Thoracic aorta (tissue), 2 donors: ENCODE measurements around the gene HNRNPDL. TPM values are rescaled to one million over a fixed set of nuclear protein-coding genes. Genes with fewer than 3 reads are reported as not detected.

Experiments
- ATAC-seq: fragments of 150-250 bp; one replicate; pipeline ENCODE4 v1.8.0; 2017; ENCODE audit warnings: low read depth; ENCODE audit not compliant: insufficient number of reproducible peaks, low FRiP score
- DNase-seq: peaks from one replicate; pipeline ENCODE4 v3.0.0-alpha.2; 2020; ENCODE audit warnings: low spot score
- H3K27ac ChIP-seq, 2 donors: fragments of 200-600 bp; sonication (generic); 1 replicate in 1 of 2; 2 replicates in 1 of 2; pipeline ENCODE4 v1.5.1; 2016; ENCODE audit warnings: mild to moderate bottlenecking in 2 of 2, moderate library complexity in 2 of 2
- H3K27me3 ChIP-seq: fragments of 200-600 bp; sonication (generic); replicated peaks from 2 replicates; pipeline ENCODE4 v1.6.0; 2016; ENCODE audit warnings: mild to moderate bottlenecking; ENCODE audit not compliant: insufficient read depth
- H3K36me3 ChIP-seq: fragments of 200-600 bp; sonication (generic); one replicate; pipeline ENCODE4 v1.5.1; 2016
- H3K4me1 ChIP-seq, 2 donors: fragments of 200-600 bp; sonication (generic); 1 replicate in 1 of 2; 2 replicates in 1 of 2; pipeline versions ENCODE4 v1.5.1 to v1.6.0; 2016; ENCODE audit warnings: low read depth in 2 of 2, mild to moderate bottlenecking in 1 of 2; ENCODE audit not compliant: control insufficient read depth in 1 of 2
- H3K4me3 ChIP-seq: fragments of 200-600 bp; sonication (generic); 2 replicates; pipeline ENCODE4 v1.5.1; 2016; ENCODE audit warnings: mild to moderate bottlenecking
- H3K9me3 ChIP-seq: fragments of 200-600 bp; sonication (generic); 2 replicates; pipeline ENCODE4 v1.5.1; 2016
- CTCF ChIP-seq: fragments of 200-600 bp; sonication (generic); IDR thresholded peaks from one replicate; pipeline ENCODE4 v1.5.1; 2019; ENCODE audit warnings: antibody characterized with exemption
- total RNA-seq, 2 donors: library from RNA; depleted of rRNA; stranded (reverse); fragments of >200 nt; gene quantifications; one replicate each; pipeline versions ENCODE4 v1.1.0 to v1.2.3, GENCODE V29; 2016

Gene HNRNPDL
- total RNA-seq, 2 donors from 2014 or later = 145 to 191 TPM

GRCh38 chr4:82428969-82429727 lies 1.1 kb downstream of the HNRNPDL start:
- DNase-seq = peak; percentile 60
- peak overlapping the region; percentile 92 to 94 for H3K27ac ChIP-seq

DNA sequence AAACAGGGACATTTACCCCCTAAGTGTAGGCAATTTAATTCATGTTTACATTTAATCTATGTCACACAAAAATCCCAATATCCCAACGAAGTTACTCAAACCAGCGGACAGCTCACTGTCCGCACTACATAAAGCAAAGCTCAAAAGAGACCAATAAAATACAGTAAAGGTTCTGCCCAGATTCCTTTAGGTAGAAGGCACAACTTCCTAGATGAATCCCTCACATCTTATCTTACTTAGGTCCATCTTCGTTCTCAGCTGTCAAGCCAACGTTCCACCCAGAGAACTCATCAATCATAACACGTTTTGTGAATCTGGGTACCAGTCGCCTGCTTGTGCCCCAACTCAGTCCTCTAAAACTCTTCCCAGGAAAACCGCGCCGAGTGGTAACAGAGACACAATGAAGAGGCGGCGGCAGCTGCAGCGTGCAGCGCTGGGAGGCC lies 1.7 kb downstream of the HNRNPDL start:
- no peaks in the 10 kb centered on the region for H3K9me3 ChIP-seq
- H3K4me3 ChIP-seq = peak overlapping the region; percentile 90
- DNase-seq (no peak), ATAC-seq (no peak)
- no peak for TF ChIP-seq CTCF
- peaks cover 27 to 41% of the 10 kb centered on the region in 2 donors for H3K4me1 ChIP-seq
- peaks cover 22% of the 10 kb centered on the region for H3K36me3 ChIP-seq
- peak overlapping the region; percentile 92 to 94 for H3K27ac ChIP-seq
- no peaks in the 10 kb centered on the region for H3K27me3 ChIP-seq

More at GRCh38 chr4:82428969-82429727, 1.1 kb downstream of the HNRNPDL start:
- ATAC-seq = peak; percentile 85
- Histone ChIP-seq H3K4me1 (peaks cover 27 to 37% of the 10 kb centered on the region in 2 donors), H3K9me3 (no peaks in the 10 kb centered on the region), H3K27me3 (no peaks in the 10 kb centered on the region), H3K4me3 (peak overlapping the region; percentile 90), H3K36me3 (peaks cover 16% of the 10 kb centered on the region)
- TF ChIP-seq CTCF = peak; percentile 97

DNA sequence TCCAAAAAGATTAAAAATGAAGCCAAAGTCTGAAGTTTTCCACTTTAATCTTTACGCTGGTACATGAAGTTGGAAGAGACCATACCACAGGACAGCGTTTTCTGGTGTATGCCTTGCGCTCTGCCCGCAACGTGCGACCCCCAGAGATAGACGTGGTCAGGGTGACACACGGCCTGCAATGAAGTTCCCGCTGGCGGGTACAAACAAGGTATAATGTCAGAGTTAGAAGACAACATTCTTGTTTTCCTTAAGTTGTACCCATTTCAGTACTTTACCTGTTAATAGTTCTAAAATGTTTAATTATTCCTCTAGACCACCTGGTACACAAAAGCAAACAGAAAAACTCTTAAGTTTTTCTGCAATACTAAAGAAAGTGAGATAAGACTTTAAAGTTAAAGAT lies 4.8 kb downstream of the HNRNPDL start:
- peaks cover 22 to 37% of the 10 kb centered on the region in 2 donors for H3K4me1 ChIP-seq
- H3K4me3 ChIP-seq = no peak overlapping the region
- H3K9me3 ChIP-seq = no peaks in the 10 kb centered on the region
- peaks cover 26% of the 10 kb centered on the region for H3K36me3 ChIP-seq
- no peak for TF ChIP-seq CTCF
- H3K27ac ChIP-seq = no peak overlapping the region
- H3K27me3 ChIP-seq = no peaks in the 10 kb centered on the region
- DNase-seq (no peak), ATAC-seq (no peak)

DNA sequence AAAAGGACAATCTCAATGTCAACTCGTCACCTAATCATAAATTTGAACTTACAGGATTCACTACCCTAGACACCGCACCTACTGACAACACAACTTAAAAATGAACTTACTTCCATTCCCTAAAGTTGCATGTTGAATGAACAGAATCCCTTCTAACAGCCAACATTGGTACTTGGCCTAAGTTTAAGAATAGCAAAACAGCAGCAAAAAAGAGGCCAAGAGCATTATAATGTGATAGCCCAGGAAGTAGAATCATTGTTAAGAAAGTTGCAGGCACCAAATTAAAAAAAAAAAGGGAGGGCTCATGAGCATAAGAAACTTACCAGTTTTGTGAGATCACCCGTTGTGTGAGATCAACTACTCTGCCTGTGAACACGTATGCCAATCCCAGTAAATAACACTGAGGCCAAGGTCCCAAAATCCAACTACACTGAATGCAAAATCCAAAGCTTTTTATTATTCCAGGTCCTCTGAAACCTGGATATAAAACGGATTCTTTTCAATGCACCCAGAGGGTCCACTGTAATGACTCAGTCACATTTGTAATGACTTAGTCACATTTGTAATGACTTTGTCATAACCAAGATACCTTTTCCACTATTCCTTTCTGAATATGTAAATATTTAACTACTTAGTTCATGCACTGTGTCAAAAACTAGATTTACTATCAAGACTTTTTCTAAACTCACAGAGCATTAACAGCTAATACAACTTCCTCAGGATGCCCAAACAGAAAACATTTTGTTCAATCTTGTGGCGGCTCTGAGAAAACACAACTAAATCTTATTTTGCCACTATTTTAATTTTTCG lies 6.8 kb downstream of the HNRNPDL start:
- no peak for DNase-seq
- no peak overlapping the region for H3K27ac ChIP-seq
- no peak for TF ChIP-seq CTCF
- no peaks in the 10 kb centered on the region for H3K9me3 ChIP-seq
- ATAC-seq = no peak
- no peaks in the 10 kb centered on the region for H3K27me3 ChIP-seq
- no peak overlapping the region for H3K4me3 ChIP-seq
- peaks cover 26% of the 10 kb centered on the region for H3K36me3 ChIP-seq
- peaks cover 22 to 37% of the 10 kb centered on the region in 2 donors for H3K4me1 ChIP-seq

DNA sequence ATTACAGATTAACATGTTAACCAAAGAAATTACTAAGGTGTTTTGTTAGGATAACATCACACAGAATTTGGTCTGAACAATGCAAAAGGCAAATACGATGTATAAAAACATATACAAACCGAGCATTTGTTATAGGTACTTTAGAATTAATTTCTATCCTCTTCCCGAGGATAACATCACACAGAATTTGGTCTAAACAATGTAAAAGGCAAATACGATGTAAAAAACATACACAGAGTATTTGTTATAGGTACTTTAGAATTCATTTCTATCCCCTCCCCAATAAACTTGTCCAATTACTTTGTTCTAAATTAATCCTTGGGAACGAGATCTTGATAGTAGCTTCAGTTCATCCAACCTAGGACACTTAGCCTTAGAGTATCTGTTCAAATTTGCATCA lies 7.6 kb downstream of the HNRNPDL start:
- Histone ChIP-seq H3K4me3 (no peak overlapping the region), H3K4me1 (peaks cover 17 to 31% of the 10 kb centered on the region in 2 donors), H3K36me3 (peaks cover 26% of the 10 kb centered on the region), H3K27ac (no peak overlapping the region), H3K9me3 (no peaks in the 10 kb centered on the region), H3K27me3 (no peaks in the 10 kb centered on the region)
- no peak for TF ChIP-seq CTCF
- DNase-seq (no peak), ATAC-seq (no peak)
